GM21423 (cell line): ENCODE measurements around the gene NT5DC2.

ENCODE experiments used
- ATAC-seq: cut with Tn5 transposase; IDR thresholded peaks from one replicate; pipeline ENCODE4 v1.9.1; 2021; ENCODE audit warnings: mild to moderate bottlenecking, moderate library complexity; ENCODE audit not compliant: unreplicated experiment

Gene NT5DC2

GRCh38 chr3:52490035-52490938, 43.4 kb downstream of the NT5DC2 start:
- no peak for ATAC-seq

GRCh38 chr3:52489453-52489852, 44.2 kb downstream of the NT5DC2 start:
- ATAC-seq, result no peak

GRCh38 chr3:52488746-52489145, 44.9 kb downstream of the NT5DC2 start:
- ATAC-seq, result no peak

- ATAC-seq, result no peak
Measured at GRCh38 chr3:52487788-52488691, 45.6 kb downstream of the NT5DC2 start.

- ATAC-seq, result no peak
Measured at GRCh38 chr3:52487050-52487787, 46.4 kb downstream of the NT5DC2 start.

GRCh38 chr3:52484680-52485461, 48.8 kb downstream of the NT5DC2 start:
- no peak for ATAC-seq

- ATAC-seq, result no peak
Measured at GRCh38 chr3:52483577-52484381, 49.9 kb downstream of the NT5DC2 start.

- no peak for ATAC-seq
Measured at GRCh38 chr3:52483081-52483480, 50.6 kb downstream of the NT5DC2 start.

- no peak for ATAC-seq
Measured at GRCh38 chr3:52481819-52482521, 51.7 kb downstream of the NT5DC2 start.

- no peak for ATAC-seq
Measured at GRCh38 chr3:52480768-52481715, 52.6 kb downstream of the NT5DC2 start.

GRCh38 chr3:52479877-52480575, 53.6 kb downstream of the NT5DC2 start:
- no peak for ATAC-seq

GRCh38 chr3:52479037-52479876, 54.4 kb downstream of the NT5DC2 start:
- ATAC-seq, result no peak

- ATAC-seq, result no peak
Measured at GRCh38 chr3:52477796-52478095, 55.9 kb downstream of the NT5DC2 start.

GRCh38 chr3:52477076-52477795, 56.4 kb downstream of the NT5DC2 start:
- ATAC-seq, result no peak
